ENCODE results near the gene CLEC5A. TPM values are rescaled to one million over a fixed set of nuclear protein-coding genes. Genes with fewer than 3 reads are reported as not detected.

CLEC5A gene
- total RNA-seq, result 0.23 TPM in 1 of 2 replicates, not detected in the other

GRCh38 chr7:141946796-141947195 lies at the start of gene CLEC5A:
Gene CLEC5A (minus strand): TSS chr7:141946974. CDS start chr7:141946292, 682 bp downstream.

GRCh38 chr7:141973673-141974072 lies 26.9 kb upstream of the CLEC5A start, which contains the start of gene TAS2R38:
Gene TAS2R38 (minus strand): TSS chr7:141973773. CDS start chr7:141973689, 84 bp downstream.

GRCh38 chr7:141916099-141916498 lies 30.7 kb downstream of the CLEC5A start, which contains the start of gene OR9A4:
Gene OR9A4 (plus strand): TSS chr7:141916399. CDS start chr7:141918876, 2,477 bp downstream.

Other genes starting within 250 kb of the CLEC5A start
- 5.3 and 7.6 TPM in 2 replicates for gene DENND11, start 244.8 kb downstream of the CLEC5A start, total RNA-seq
- not detected in 2 replicates for gene WEE2, start 238.6 kb downstream of the CLEC5A start, total RNA-seq
- gene SSBP1, start 208.6 kb downstream of the CLEC5A start, total RNA-seq, result 197 and 310 TPM in 2 replicates
- 0.16 TPM in 1 of 2 replicates, not detected in the other for gene TAS2R3, start 182.9 kb downstream of the CLEC5A start, total RNA-seq
- 0.08 and 0.61 TPM in 2 replicates for gene TAS2R4, start 170.3 kb downstream of the CLEC5A start, total RNA-seq
- gene TAS2R5, start 156.8 kb downstream of the CLEC5A start, total RNA-seq, result 0.62 TPM in 1 of 2 replicates, not detected in the other
- not detected in 2 replicates for gene PRSS37, start 105.5 kb downstream of the CLEC5A start, total RNA-seq
- gene OR9A4, start 30.6 kb downstream of the CLEC5A start, total RNA-seq, result not detected in 2 replicates
- gene TAS2R38, start 26.8 kb upstream of the CLEC5A start, total RNA-seq, result not detected in 2 replicates
- gene MGAM, start 48.9 kb upstream of the CLEC5A start, total RNA-seq, result 1.4 and 3.1 TPM in 2 replicates
- gene MGAM2, start 164.7 kb upstream of the CLEC5A start, total RNA-seq, result not detected in 2 replicates